ENCODE measurements around the gene MYL12A. TPM values are rescaled to one million over a fixed set of nuclear protein-coding genes. Genes with fewer than 3 reads are reported as not detected.

MYL12A gene
- total and polyA plus RNA-seq, 4 donors = 158 to 314 (median 179) TPM

DNA sequence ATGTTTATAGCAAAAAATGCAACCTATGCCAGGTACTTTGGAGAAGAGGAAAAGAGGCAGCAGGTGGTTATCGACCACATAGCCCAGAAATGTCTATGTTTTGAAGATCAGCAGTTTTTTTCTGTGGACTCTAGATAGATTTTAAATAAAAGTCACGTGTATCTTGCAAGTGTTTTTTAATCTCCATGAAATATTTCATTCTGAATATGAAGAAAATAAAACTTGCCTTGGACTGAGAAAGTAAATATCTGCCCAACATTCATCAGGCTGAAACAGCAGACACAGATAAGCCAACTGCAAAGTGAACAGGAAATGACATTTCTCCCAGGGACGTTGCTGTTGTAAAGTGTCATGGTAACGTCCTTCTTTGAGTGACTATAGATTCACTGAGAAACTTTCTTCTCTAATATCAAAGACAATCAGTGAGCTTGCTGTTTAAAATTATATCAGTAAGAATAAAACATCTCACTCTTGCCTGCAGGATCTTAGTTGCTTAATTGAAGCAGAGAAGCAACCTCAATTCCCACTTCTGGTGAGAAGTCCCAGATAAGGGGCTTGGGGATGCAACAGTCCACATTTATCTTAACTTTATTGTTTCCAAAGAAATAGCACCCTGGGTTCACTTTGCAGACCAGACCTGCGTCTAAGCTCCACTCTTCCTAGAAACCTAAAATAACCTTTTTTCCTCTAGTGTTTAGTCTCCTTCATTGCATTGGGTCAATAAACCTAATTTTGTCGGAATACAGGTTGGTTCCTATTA, 34.1 kb upstream of the MYL12A start:
- no peaks in the 10 kb centered on the region for H3K9me3 ChIP-seq (ENCODE audit: control insufficient read depth in 4 of 4, low read length in 3 of 4)
- no peak overlapping the region for H3K4me3 ChIP-seq (ENCODE audit: low read depth in 1 of 3, low read length in 3 of 3)
- TF ChIP-seq HNF4A (conservative IDR thresholded peaks at IDR 0.05) = no peak
- TF ChIP-seq, protein P1, sequence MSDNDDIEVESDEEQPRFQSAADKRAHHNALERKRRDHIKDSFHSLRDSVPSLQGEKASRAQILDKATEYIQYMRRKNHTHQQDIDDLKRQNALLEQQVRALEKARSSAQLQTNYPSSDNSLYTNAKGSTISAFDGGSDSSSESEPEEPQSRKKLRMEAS (IDR thresholded peaks at IDR 0.05) = no peak
- TF ChIP-seq, protein P2, sequence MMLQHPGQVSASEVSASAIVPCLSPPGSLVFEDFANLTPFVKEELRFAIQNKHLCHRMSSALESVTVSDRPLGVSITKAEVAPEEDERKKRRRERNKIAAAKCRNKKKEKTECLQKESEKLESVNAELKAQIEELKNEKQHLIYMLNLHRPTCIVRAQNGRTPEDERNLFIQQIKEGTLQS (IDR thresholded peaks at IDR 0.05) = no peak
- TF ChIP-seq RXRA (IDR thresholded peaks at IDR 0.05) = no peak
- TF ChIP-seq, protein P3, sequence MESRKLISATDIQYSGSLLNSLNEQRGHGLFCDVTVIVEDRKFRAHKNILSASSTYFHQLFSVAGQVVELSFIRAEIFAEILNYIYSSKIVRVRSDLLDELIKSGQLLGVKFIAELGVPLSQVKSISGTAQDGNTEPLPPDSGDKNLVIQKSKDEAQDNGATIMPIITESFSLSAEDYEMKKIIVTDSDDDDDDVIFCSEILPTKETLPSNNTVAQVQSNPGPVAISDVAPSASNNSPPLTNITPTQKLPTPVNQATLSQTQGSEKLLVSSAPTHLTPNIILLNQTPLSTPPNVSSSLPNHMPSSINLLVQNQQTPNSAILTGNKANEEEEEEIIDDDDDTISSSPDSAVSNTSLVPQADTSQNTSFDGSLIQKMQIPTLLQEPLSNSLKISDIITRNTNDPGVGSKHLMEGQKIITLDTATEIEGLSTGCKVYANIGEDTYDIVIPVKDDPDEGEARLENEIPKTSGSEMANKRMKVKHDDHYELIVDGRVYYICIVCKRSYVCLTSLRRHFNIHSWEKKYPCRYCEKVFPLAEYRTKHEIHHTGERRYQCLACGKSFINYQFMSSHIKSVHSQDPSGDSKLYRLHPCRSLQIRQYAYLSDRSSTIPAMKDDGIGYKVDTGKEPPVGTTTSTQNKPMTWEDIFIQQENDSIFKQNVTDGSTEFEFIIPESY (IDR thresholded peaks at IDR 0.05) = no peak
- no peak for TF ChIP-seq FOXA1 (IDR thresholded peaks at IDR 0.05)
- TF ChIP-seq, protein P4, sequence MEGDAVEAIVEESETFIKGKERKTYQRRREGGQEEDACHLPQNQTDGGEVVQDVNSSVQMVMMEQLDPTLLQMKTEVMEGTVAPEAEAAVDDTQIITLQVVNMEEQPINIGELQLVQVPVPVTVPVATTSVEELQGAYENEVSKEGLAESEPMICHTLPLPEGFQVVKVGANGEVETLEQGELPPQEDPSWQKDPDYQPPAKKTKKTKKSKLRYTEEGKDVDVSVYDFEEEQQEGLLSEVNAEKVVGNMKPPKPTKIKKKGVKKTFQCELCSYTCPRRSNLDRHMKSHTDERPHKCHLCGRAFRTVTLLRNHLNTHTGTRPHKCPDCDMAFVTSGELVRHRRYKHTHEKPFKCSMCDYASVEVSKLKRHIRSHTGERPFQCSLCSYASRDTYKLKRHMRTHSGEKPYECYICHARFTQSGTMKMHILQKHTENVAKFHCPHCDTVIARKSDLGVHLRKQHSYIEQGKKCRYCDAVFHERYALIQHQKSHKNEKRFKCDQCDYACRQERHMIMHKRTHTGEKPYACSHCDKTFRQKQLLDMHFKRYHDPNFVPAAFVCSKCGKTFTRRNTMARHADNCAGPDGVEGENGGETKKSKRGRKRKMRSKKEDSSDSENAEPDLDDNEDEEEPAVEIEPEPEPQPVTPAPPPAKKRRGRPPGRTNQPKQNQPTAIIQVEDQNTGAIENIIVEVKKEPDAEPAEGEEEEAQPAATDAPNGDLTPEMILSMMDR (IDR thresholded peaks at IDR 0.05; ENCODE audit: low read depth, low read length, missing input control) = no peak
- TF ChIP-seq HNF4G (IDR thresholded peaks at IDR 0.05) = no peak
- no peak for TF ChIP-seq YY1 (IDR thresholded peaks at IDR 0.05)
- no peak for TF ChIP-seq SP1 (IDR thresholded peaks at IDR 0.05)
- no peak for TF ChIP-seq GABPA (IDR thresholded peaks at IDR 0.05 in 1 of 2, conservative IDR thresholded peaks at IDR 0.05 in 1 of 2)
- TF ChIP-seq RAD21 (IDR thresholded peaks at IDR 0.05) = no peak
- TF ChIP-seq, protein P5, sequence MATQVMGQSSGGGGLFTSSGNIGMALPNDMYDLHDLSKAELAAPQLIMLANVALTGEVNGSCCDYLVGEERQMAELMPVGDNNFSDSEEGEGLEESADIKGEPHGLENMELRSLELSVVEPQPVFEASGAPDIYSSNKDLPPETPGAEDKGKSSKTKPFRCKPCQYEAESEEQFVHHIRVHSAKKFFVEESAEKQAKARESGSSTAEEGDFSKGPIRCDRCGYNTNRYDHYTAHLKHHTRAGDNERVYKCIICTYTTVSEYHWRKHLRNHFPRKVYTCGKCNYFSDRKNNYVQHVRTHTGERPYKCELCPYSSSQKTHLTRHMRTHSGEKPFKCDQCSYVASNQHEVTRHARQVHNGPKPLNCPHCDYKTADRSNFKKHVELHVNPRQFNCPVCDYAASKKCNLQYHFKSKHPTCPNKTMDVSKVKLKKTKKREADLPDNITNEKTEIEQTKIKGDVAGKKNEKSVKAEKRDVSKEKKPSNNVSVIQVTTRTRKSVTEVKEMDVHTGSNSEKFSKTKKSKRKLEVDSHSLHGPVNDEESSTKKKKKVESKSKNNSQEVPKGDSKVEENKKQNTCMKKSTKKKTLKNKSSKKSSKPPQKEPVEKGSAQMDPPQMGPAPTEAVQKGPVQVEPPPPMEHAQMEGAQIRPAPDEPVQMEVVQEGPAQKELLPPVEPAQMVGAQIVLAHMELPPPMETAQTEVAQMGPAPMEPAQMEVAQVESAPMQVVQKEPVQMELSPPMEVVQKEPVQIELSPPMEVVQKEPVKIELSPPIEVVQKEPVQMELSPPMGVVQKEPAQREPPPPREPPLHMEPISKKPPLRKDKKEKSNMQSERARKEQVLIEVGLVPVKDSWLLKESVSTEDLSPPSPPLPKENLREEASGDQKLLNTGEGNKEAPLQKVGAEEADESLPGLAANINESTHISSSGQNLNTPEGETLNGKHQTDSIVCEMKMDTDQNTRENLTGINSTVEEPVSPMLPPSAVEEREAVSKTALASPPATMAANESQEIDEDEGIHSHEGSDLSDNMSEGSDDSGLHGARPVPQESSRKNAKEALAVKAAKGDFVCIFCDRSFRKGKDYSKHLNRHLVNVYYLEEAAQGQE (IDR thresholded peaks at IDR 0.05) = no peak
- TF ChIP-seq JUND (IDR thresholded peaks at IDR 0.05) = no peak
- peaks cover 0 to 3% (median 1%) of the 10 kb centered on the region in 4 donors for H3K36me3 ChIP-seq (ENCODE audit: control insufficient read depth in 4 of 4, insufficient read depth in 3 of 4, low read depth in 1 of 4, low read length in 3 of 4)
- H3K27me3 ChIP-seq (ENCODE audit: control insufficient read depth in 4 of 4, insufficient read depth in 4 of 4, low read length in 3 of 4) = no peaks in the 10 kb centered on the region
- no peak overlapping the region for H3K27ac ChIP-seq (ENCODE audit: low read depth in 1 of 2, low read length in 2 of 2)
- DNase-seq (ENCODE audit: low spot score) = no peak
- 67% methylated on average over 6 of the region's 6 CpGs for WGBS
- peaks cover 0 to 4% (median 0%) of the 10 kb centered on the region in 4 donors for H3K4me1 ChIP-seq (ENCODE audit: control insufficient read depth in 4 of 4, insufficient read depth in 4 of 4, low read length in 3 of 4)
- H3K9ac ChIP-seq (ENCODE audit: low read depth in 1 of 2, low read length in 2 of 2) = no peak overlapping the region

Measured in liver (tissue), 9 donors.